ENCODE data around the gene HASPIN. TPM values are rescaled to one million over a fixed set of nuclear protein-coding genes. Genes with fewer than 3 reads are reported as not detected.
A peak's percentile ranks its signal among the peaks of the same experiment; 100 is the strongest.

The HASPIN gene
- total RNA-seq, 1 donor from 2014 or later: 14.8 TPM

DNA sequence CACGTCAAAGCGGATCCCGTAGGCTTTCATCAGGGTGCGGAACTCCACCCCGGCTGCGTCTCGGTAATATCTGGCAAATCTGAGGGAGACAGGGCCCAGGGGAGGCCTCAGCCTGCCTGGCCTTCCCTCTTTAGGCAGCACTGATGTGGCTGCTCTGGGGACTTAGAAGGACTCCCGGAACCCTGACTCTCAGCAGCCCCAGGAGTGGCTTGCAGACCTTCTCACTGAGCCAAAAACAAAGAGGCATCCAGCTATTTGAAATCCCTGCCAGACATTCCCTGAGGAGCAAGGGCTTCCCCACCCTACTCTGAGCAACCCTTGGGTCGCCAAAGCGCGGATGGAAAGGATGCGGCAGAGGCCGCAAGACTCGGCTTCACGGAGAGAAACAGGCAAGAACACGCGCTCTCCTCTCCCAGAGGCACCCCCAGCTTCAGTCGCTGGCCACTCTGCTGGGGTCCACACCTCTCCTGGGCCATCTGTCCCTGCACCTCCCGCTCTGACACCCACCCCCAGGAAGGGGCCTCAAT is 35.6 kb upstream of the HASPIN start:
- TF ChIP-seq CTCF (IDR thresholded peaks at IDR 0.05) (no peak), EZH2 (IDR thresholded peaks at IDR 0.05) (no peak), EZH2phosphoT487 (IDR thresholded peaks at IDR 0.05) (no peak)
- H3K4me3 ChIP-seq: no peak overlapping the region
- H3K9me3 Mint-ChIP-seq: no peaks in the 10 kb centered on the region
- peaks cover 6% of the 10 kb centered on the region for H3F3A ChIP-seq (ENCODE audit: low read depth)
- H3K9ac ChIP-seq: no peak overlapping the region
- no peaks in the 10 kb centered on the region for H3K79me2 ChIP-seq (ENCODE audit: low read depth)
- H3K36me3 Mint-ChIP-seq: no peaks in the 10 kb centered on the region
- H4K20me1 ChIP-seq (ENCODE audit: low read depth): no peaks in the 10 kb centered on the region
- H3K27me3 ChIP-seq: no peaks in the 10 kb centered on the region
- H3K27ac Mint-ChIP-seq: peak overlapping the region; percentile 79
- H3K4me1 ChIP-seq: peaks cover 8% of the 10 kb centered on the region
- H3K4me3 Mint-ChIP-seq: no peak overlapping the region
- no peaks in the 10 kb centered on the region for H3K9me3 ChIP-seq (ENCODE audit: low read depth)
- peaks cover 13% of the 10 kb centered on the region for H3K27me3 Mint-ChIP-seq (ENCODE audit: insufficient read depth, low read depth)
- H3K4me1 Mint-ChIP-seq: peaks cover 7% of the 10 kb centered on the region
- peak; percentile 47 for DNase-seq (ENCODE audit: low spot score)
- H3K27ac ChIP-seq: no peak overlapping the region
- H3K36me3 ChIP-seq: no peaks in the 10 kb centered on the region
- H2AFZ ChIP-seq (replicated peaks): peak overlapping the region; percentile 87
- H3K4me2 ChIP-seq: peak overlapping the region; percentile 8

DNA sequence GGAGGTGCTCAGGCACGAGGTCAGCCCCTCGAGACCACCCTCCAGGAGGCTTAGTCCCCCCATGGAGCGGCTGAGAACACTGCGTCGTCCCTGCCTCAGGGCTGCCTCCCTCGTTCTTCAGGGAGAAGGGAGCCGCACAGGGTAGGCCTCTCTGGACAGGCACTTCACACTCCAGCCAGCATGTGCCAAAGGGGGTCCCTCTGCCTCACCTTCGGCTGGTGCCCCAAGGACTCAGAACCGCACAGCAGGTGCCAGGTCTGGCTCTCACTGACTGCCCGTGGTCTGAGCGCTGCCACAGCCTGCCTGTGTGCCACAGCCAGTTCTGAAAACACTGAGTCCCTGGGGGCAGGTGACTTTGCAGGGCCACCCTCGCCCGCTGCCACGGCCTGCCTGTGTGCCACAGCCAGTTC is 34.8 kb upstream of the HASPIN start:
- H3K36me3 Mint-ChIP-seq: no peaks in the 10 kb centered on the region
- Histone ChIP-seq H3K4me2 (no peak overlapping the region), H3K27ac (no peak overlapping the region), H3K79me2 (ENCODE audit: low read depth) (no peaks in the 10 kb centered on the region), H3K4me1 (peaks cover 8% of the 10 kb centered on the region), H4K20me1 (ENCODE audit: low read depth) (no peaks in the 10 kb centered on the region), H3K4me3 (no peak overlapping the region), H3K36me3 (no peaks in the 10 kb centered on the region), H3K9me3 (ENCODE audit: low read depth) (no peaks in the 10 kb centered on the region), H3K27me3 (peaks cover 2% of the 10 kb centered on the region), H3K9ac (no peak overlapping the region), H3F3A (ENCODE audit: low read depth) (peaks cover 6% of the 10 kb centered on the region), H2AFZ (replicated peaks) (no peak overlapping the region)
- DNase-seq (ENCODE audit: low spot score): peak; percentile 54
- no peak overlapping the region for H3K27ac Mint-ChIP-seq
- TF ChIP-seq EZH2 (IDR thresholded peaks at IDR 0.05): no peak
- TF ChIP-seq EZH2phosphoT487 (IDR thresholded peaks at IDR 0.05): no peak
- no peak for TF ChIP-seq CTCF (IDR thresholded peaks at IDR 0.05)
- peaks cover 13% of the 10 kb centered on the region for H3K27me3 Mint-ChIP-seq (ENCODE audit: insufficient read depth, low read depth)
- H3K9me3 Mint-ChIP-seq: no peaks in the 10 kb centered on the region
- no peak overlapping the region for H3K4me3 Mint-ChIP-seq
- peaks cover 7% of the 10 kb centered on the region for H3K4me1 Mint-ChIP-seq

DNA sequence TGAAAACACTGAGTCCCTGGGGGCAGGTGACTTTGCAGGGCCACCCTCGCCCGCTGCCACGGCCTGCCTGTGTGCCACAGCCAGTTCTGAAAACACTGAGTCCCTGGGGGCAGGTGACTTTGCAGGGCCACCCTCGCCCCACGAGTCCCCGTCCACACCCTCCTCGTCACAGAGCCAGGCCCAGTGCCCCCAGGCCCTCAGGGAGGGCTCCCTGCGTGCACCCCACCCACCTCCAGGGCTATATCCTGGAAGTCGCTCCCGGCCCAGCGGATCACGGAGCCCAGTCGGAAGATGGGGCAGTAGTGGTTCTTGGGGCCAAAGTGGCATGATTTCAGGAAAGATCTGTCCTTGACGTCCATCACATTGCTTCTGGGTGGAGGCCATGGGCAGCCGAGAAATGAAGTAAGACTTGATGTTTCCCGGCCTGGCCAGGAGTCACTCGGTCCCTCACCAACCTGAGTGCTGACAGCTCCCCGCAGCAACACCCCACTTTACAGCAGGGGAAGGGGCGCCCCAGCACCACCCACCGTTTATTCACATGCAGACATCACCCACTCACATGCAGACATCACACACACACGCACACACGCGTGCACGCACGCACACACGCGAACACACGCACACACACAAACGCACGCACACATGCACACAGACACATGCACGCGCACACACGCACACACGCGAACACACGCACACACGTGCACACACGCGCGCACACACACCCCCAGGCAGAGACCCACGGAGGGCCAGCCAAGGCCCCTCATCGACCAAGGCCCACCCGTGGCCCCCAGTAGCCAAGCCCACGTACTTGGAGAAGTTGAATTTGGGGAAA is 34.2 kb upstream of the HASPIN start:
- Mint-ChIP-seq H3K27me3 (ENCODE audit: insufficient read depth, low read depth) (peaks cover 14% of the 10 kb centered on the region), H3K9me3 (no peaks in the 10 kb centered on the region), H3K27ac (peak overlapping the region; percentile 79), H3K4me3 (peak overlapping the region; percentile 66), H3K36me3 (no peaks in the 10 kb centered on the region), H3K4me1 (peaks cover 8% of the 10 kb centered on the region)
- TF ChIP-seq EZH2phosphoT487 (IDR thresholded peaks at IDR 0.05): no peak
- no peak for TF ChIP-seq EZH2 (IDR thresholded peaks at IDR 0.05)
- no peak for TF ChIP-seq CTCF (IDR thresholded peaks at IDR 0.05)
- no peaks in the 10 kb centered on the region for H3K79me2 ChIP-seq (ENCODE audit: low read depth)
- H3K36me3 ChIP-seq: no peaks in the 10 kb centered on the region
- no peak overlapping the region for H3K4me2 ChIP-seq
- peaks cover 9% of the 10 kb centered on the region for H3K27me3 ChIP-seq
- H3K4me1 ChIP-seq: peaks cover 8% of the 10 kb centered on the region
- peaks cover 1% of the 10 kb centered on the region for H4K20me1 ChIP-seq (ENCODE audit: low read depth)
- peaks cover 6% of the 10 kb centered on the region for H3F3A ChIP-seq (ENCODE audit: low read depth)
- no peak overlapping the region for H3K4me3 ChIP-seq
- H3K9me3 ChIP-seq (ENCODE audit: low read depth): no peaks in the 10 kb centered on the region
- H3K9ac ChIP-seq: no peak overlapping the region
- no peak overlapping the region for H2AFZ ChIP-seq (replicated peaks)
- H3K27ac ChIP-seq: no peak overlapping the region
- DNase-seq (ENCODE audit: low spot score): no peak

Measured in neural progenitor cell (in vitro differentiated cells).